Spleen (tissue), 11 donors: Measurements from ENCODE around the gene GOLGA2. TPM values are rescaled to one million over a fixed set of nuclear protein-coding genes. Genes with fewer than 3 reads are reported as not detected.

Experiments used
- DNase-seq: peaks from one replicate; pipeline ENCODE4 v3.0.0-alpha.2; 2020
- H3K27ac ChIP-seq, 8 donors: fragments of 200-600 bp; sonication (generic) in 7 of 8; 1 replicate in 4 of 8; 2 replicates in 4 of 8; pipeline versions ENCODE4 v1.5.0 to v1.8.0; 2016 to 2021; ENCODE audit warnings: inconsistent platforms in 4 of 8, mild to moderate bottlenecking in 4 of 8, moderate library complexity in 1 of 8
- H3K27me3 ChIP-seq, 7 donors: fragments of 200-600 bp; sonication (generic) in 6 of 7; replicated peaks in 1 of 7; 1 replicate in 4 of 7; 2 replicates in 3 of 7; pipeline versions ENCODE4 v1.5.0 to v1.8.0; 2016 to 2021; ENCODE audit warnings: inconsistent platforms in 3 of 7, mild to moderate bottlenecking in 1 of 7
- H3K36me3 ChIP-seq, 6 donors: fragments of 200-600 bp; sonication (generic) in 5 of 6; 1 replicate in 4 of 6; 2 replicates in 2 of 6; pipeline versions ENCODE4 v1.5.0 to v1.8.0; 2016 to 2021; ENCODE audit warnings: inconsistent platforms in 2 of 6
- H3K4me1 ChIP-seq, 6 donors: fragments of 200-600 bp; sonication (generic) in 5 of 6; 1 replicate in 3 of 6; 2 replicates in 3 of 6; pipeline versions ENCODE4 v1.5.0 to v1.8.0; 2016 to 2021; ENCODE audit warnings: inconsistent platforms in 3 of 6
- H3K4me3 ChIP-seq, 8 donors: fragments of 200-600 bp; sonication (generic) in 7 of 8; 1 replicate in 4 of 8; 2 replicates in 4 of 8; pipeline versions ENCODE4 v1.5.0 to v1.8.0; 2016 to 2021; ENCODE audit warnings: inconsistent platforms in 4 of 8, mild to moderate bottlenecking in 4 of 8, moderate library complexity in 2 of 8
- H3K9me3 ChIP-seq, 8 donors: fragments of 200-600 bp; sonication (generic) in 7 of 8; 1 replicate in 4 of 8; 2 replicates in 4 of 8; pipeline versions ENCODE4 v1.5.0 to v1.8.0; 2016 to 2021; ENCODE audit warnings: inconsistent platforms in 4 of 8
- POLR2A ChIP-seq, 3 donors: fragments of 450-650 bp; IDR thresholded peaks; one replicate each; pipeline ENCODE4 v1.5.1; 2017; ENCODE audit warnings: antibody characterized with exemption in 3 of 3, mild to moderate bottlenecking in 1 of 3
- POLR2AphosphoS5 ChIP-seq, 3 donors: sonication (generic); formaldehyde crosslinking; IDR thresholded peaks; one replicate each; pipeline ENCODE4 v1.5.1; 2017; ENCODE audit warnings: antibody characterized with exemption in 3 of 3
- WGBS, 5 donors: extraction: QIAGEN DNeasy Blood & Tissue Kit in 3 of 5; methylation state at CpG; one replicate each; pipeline versions ENCODE4 v1.1.5 to v1.1.7; 2013 to 2018; 5-methylcytosine and 5-hydroxymethylcytosine counted together
- intact Hi-C: fragments of 100-400 bp; cut with DNase I; formaldehyde crosslinking; loops from one replicate; pipeline ENCODE4 v1.15.0; 2023; ENCODE audit warnings: low total_unique reads
- polyA plus RNA-seq, 3 donors: library from polyadenylated mRNA; stranded (reverse); fragments of 200-250 nt; gene quantifications; one replicate each; pipeline ENCODE4 v1.2.1, GENCODE V29; 2013
- total RNA-seq, 7 donors: library from RNA; depleted of rRNA in 3 of 7; stranded (reverse); fragments of >200 nt in 3 of 7; fragmentation: NEBNext Ultra II Directional in 4 of 7; extraction: Animal tissue kit (Norgen Biotek cat#: 25700) in 4 of 7; gene quantifications; one replicate each; pipeline versions ENCODE4 v1.1.0 to v1.2.1, GENCODE V29; 2016 to 2021
- TF ChIP-seq, protein P1 (sequence below), 11 experiments: fragments of 200-600 bp in 7 of 11; fragments of 450-650 bp in 4 of 11; sonication (generic) in 4 of 11; IDR thresholded peaks in 8 of 11; conservative IDR thresholded peaks in 3 of 11; 1 replicate in 7 of 11; 2 replicates in 4 of 11; pipeline versions ENCODE4 v1.4.0 to v1.8.0; 2016 to 2021; ENCODE audit warnings: antibody characterized with exemption in 11 of 11, inconsistent platforms in 4 of 11, mild to moderate bottlenecking in 1 of 11
- donor health status: healthy with polysubstance abuse.
- donor health status: DM: no; HTN: no; CAD: no; lungs with moderate emphysema.
- donor health status: DM: no; HTN: no; CAD: no.
- donor health status: Bipolar disorder and iron deficiency.
- donor health status: healthy.
- donor health status: DM: no; HTN: no; CAD: no.
- donor health status: DM: yes; HTN: yes; CAD: no.

The GOLGA2 gene
- total and polyA plus RNA-seq, 10 donors: 15.5 to 79.0 (median 59.5) TPM

GRCh38 chr9:128211981-128212281, 63.9 kb downstream of the GOLGA2 start:
- Histone ChIP-seq H3K36me3 (no peaks in the 10 kb centered on the region), H3K27me3 (peaks cover 0 to 22% (median 0%) of the 10 kb centered on the region in 7 donors), H3K9me3 (no peaks in the 10 kb centered on the region), H3K4me3 (no peak overlapping the region), H3K27ac (no peak overlapping the region), H3K4me1 (no peaks in the 10 kb centered on the region)
- TF ChIP-seq POLR2A (IDR thresholded peaks at IDR 0.05) (no peak), POLR2AphosphoS5 (IDR thresholded peaks at IDR 0.05) (no peak)
- TF ChIP-seq, protein P1, sequence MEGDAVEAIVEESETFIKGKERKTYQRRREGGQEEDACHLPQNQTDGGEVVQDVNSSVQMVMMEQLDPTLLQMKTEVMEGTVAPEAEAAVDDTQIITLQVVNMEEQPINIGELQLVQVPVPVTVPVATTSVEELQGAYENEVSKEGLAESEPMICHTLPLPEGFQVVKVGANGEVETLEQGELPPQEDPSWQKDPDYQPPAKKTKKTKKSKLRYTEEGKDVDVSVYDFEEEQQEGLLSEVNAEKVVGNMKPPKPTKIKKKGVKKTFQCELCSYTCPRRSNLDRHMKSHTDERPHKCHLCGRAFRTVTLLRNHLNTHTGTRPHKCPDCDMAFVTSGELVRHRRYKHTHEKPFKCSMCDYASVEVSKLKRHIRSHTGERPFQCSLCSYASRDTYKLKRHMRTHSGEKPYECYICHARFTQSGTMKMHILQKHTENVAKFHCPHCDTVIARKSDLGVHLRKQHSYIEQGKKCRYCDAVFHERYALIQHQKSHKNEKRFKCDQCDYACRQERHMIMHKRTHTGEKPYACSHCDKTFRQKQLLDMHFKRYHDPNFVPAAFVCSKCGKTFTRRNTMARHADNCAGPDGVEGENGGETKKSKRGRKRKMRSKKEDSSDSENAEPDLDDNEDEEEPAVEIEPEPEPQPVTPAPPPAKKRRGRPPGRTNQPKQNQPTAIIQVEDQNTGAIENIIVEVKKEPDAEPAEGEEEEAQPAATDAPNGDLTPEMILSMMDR (IDR thresholded peaks at IDR 0.05 in 8 of 11, conservative IDR thresholded peaks at IDR 0.05 in 3 of 11): no peak
- intact Hi-C loops: no loop called here
- DNase-seq: no peak
- 77 to 93% (median 86%) methylated on average over 2 of the region's 2 CpGs for WGBS, 5 donors

DNA sequence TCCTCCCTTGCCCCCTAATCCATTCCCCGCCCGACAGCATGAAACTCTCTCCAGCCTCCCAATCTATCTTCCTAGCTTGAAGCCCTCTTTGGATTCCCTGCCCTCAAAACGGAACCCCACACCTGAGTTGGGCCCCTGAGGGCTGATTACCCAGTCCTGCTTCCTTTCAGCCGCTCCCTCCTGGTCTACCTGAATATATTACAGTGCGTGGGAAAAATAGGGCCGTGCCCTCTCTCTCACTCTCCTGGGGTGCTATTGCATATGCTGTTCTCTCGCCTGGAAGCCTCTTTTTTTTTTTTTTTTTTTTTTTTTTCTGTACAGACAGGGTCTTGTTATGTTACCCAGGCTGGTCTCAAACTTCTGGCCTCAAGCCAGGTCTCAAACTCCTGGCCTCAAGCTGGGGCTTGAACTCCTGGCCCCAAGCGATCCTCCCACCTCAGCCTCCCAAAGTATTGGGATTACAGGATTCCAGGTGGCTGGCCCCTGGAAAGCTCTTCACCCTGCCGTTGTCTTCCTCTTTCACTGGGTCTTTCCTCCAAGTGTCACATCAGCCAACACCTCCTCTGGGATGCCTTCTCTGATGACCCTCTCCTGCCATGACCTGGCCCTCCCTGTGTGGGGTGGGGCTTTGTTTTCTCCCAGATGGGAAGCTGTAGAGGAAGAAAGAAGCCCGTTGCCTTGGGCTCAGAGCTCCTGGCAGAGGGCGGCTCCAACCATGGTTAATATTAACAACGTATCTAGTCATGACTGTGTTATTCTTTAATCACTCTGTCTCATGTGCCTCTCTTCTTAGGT, 64.4 kb downstream of the GOLGA2 start:
- TF ChIP-seq POLR2A (IDR thresholded peaks at IDR 0.05): no peak
- WGBS, 5 donors: 69 to 86% (median 76%) methylated on average over 12 of the region's 12 CpGs
- intact Hi-C loops: no loop called here
- Histone ChIP-seq H3K36me3 (no peaks in the 10 kb centered on the region), H3K27ac (no peak overlapping the region), H3K4me1 (no peaks in the 10 kb centered on the region), H3K9me3 (no peaks in the 10 kb centered on the region), H3K4me3 (no peak overlapping the region), H3K27me3 (peaks cover 0 to 22% (median 0%) of the 10 kb centered on the region in 7 donors)
- DNase-seq: no peak

DNA sequence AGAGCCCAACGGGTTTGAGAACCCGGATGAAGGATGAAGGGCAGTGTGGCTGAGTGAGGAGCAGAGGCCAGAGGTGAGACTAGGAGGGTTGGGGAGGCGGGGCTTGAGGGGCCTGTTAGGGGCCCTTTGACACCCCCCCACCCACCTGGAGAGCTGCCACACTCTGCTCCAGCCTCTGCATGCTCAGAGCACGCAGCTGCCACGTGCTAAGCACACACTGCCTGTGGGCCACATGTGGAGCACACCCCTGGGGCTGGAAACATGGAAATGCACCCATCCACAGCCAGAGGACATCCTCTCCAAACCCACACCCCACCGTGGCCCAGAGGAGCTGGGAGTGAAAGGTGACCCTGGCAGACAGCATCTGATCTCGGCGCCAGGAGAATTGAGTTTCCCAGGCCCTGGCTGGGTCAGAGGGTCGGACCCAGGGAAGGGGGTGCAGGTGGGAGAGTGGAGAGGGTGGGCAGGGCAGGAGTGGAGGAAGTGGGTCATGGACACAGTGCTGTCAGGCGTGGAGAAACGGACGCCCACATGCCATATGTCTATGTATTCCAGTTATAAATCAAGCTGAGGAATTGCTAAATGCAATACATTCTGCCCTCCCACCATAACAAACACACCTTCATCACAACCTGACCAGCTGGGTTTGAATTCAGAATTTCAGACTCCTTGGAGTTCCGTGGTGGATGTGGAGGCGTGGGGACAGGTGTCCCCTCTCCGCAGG, 66.7 kb downstream of the GOLGA2 start:
- 71 to 86% (median 73%) methylated on average over 14 to 15 of the region's 15 CpGs for WGBS, 5 donors
- Histone ChIP-seq H3K27me3 (peaks cover 0 to 45% (median 16%) of the 10 kb centered on the region in 7 donors), H3K4me3 (no peak overlapping the region), H3K27ac (no peak overlapping the region), H3K9me3 (no peaks in the 10 kb centered on the region), H3K36me3 (no peaks in the 10 kb centered on the region), H3K4me1 (peaks cover 1 to 5% (median 4%) of the 10 kb centered on the region in 6 donors)
- TF ChIP-seq, protein P1 (IDR thresholded peaks at IDR 0.05 in 8 of 11, conservative IDR thresholded peaks at IDR 0.05 in 3 of 11): no peak
- TF ChIP-seq POLR2A (IDR thresholded peaks at IDR 0.05) (no peak), POLR2AphosphoS5 (IDR thresholded peaks at IDR 0.05) (no peak)
- intact Hi-C loops: no loop called here
- DNase-seq: no peak

- 86 to 98% (median 87%) methylated on average over 7 of the region's 7 CpGs for WGBS, 5 donors
- Histone ChIP-seq H3K4me3 (no peak overlapping the region), H3K36me3 (no peaks in the 10 kb centered on the region), H3K27ac (no peak overlapping the region), H3K27me3 (peaks cover 0 to 52% (median 23%) of the 10 kb centered on the region in 7 donors), H3K9me3 (no peaks in the 10 kb centered on the region), H3K4me1 (peaks cover 6 to 12% (median 11%) of the 10 kb centered on the region in 6 donors)
- DNase-seq: no peak
- TF ChIP-seq POLR2A (IDR thresholded peaks at IDR 0.05): no peak
- TF ChIP-seq, protein P1 (IDR thresholded peaks at IDR 0.05 in 8 of 11, conservative IDR thresholded peaks at IDR 0.05 in 3 of 11): no peak
- TF ChIP-seq POLR2AphosphoS5 (IDR thresholded peaks at IDR 0.05): no peak
- intact Hi-C loops: no loop called here
These were observed 67.4 kb downstream of the GOLGA2 start for GRCh38 chr9:128208386-128208785.
